NCI-H82 treated with DMSO at 0.1 percent for 48 hours (cell line): ENCODE results near the gene MTUS2.

ENCODE experiments used
- DNase-seq: peaks from one replicate; lab custom pipeline; 2025; ENCODE audit not compliant: unreplicated experiment; lab: John Stamatoyannopoulos, UW

MTUS2 gene

GRCh38 chr13:29103065-29103800 lies 283.1 kb downstream of the MTUS2 start:
- DNase-seq: no peak

GRCh38 chr13:29104461-29104860 lies 284.3 kb downstream of the MTUS2 start:
- no peak for DNase-seq

- no peak for DNase-seq
Observed at GRCh38 chr13:29105779-29106178, 285.6 kb downstream of the MTUS2 start.

GRCh38 chr13:29106651-29107050 lies 286.5 kb downstream of the MTUS2 start:
- DNase-seq: no peak

- DNase-seq: no peak
Observed at GRCh38 chr13:29108068-29108786, 288.1 kb downstream of the MTUS2 start.

GRCh38 chr13:29109987-29110386 lies 289.8 kb downstream of the MTUS2 start:
- no peak for DNase-seq

- no peak for DNase-seq
Observed at GRCh38 chr13:29111446-29111845, 291.3 kb downstream of the MTUS2 start.

GRCh38 chr13:29115842-29116241 lies 295.7 kb downstream of the MTUS2 start:
- no peak for DNase-seq

- no peak for DNase-seq
Observed at GRCh38 chr13:29117663-29118062, 297.5 kb downstream of the MTUS2 start.

- no peak for DNase-seq
Observed at GRCh38 chr13:29118471-29118870, 298.3 kb downstream of the MTUS2 start.

GRCh38 chr13:29125191-29125933 lies 305.2 kb downstream of the MTUS2 start:
- DNase-seq: no peak

- no peak for DNase-seq
Observed at GRCh38 chr13:29125934-29126424, 305.8 kb downstream of the MTUS2 start.

GRCh38 chr13:29129616-29130015 lies 309.5 kb downstream of the MTUS2 start:
- no peak for DNase-seq

GRCh38 chr13:29131159-29131558 lies 311.0 kb downstream of the MTUS2 start:
- DNase-seq: no peak

GRCh38 chr13:29131881-29132668 lies 311.9 kb downstream of the MTUS2 start:
- no peak for DNase-seq

GRCh38 chr13:29136341-29136740 lies 316.2 kb downstream of the MTUS2 start:
- no peak for DNase-seq

GRCh38 chr13:29137016-29137415 lies 316.9 kb downstream of the MTUS2 start:
- DNase-seq: no peak

GRCh38 chr13:29137995-29138394 lies 317.9 kb downstream of the MTUS2 start:
- no peak for DNase-seq

- DNase-seq: no peak
Observed at GRCh38 chr13:29140277-29140676, 320.1 kb downstream of the MTUS2 start.

- no peak for DNase-seq
Observed at GRCh38 chr13:29143847-29144246, 323.7 kb downstream of the MTUS2 start.

GRCh38 chr13:29154390-29154789 lies 334.3 kb downstream of the MTUS2 start:
- DNase-seq: no peak
